Heart left ventricle (tissue), 16 donors: ENCODE measurements around the gene PPP4R1. TPM values are rescaled to one million over a fixed set of nuclear protein-coding genes. Genes with fewer than 3 reads are reported as not detected.
A peak's percentile ranks its signal among the peaks of the same experiment; 100 is the strongest.

Experiments used
- ATAC-seq, 4 donors: fragments of 200-7000 bp; cut with Tn5 transposase; one replicate each; pipeline ENCODE4 v1.9.1; 2020 to 2022; ENCODE audit warnings: moderate library complexity in 4 of 4, mild to moderate bottlenecking in 3 of 4, moderate number of reproducible peaks in 1 of 4
- DNase-seq, 5 donors: peaks; one replicate each; pipeline ENCODE4 v3.0.0-alpha.2; 2020
- H3K27ac ChIP-seq, 12 donors: fragments of 200-600 bp; sonication (generic) in 4 of 12; one replicate each; pipeline versions ENCODE4 v1.5.0 to v1.8.0; 2016 to 2022; ENCODE audit warnings: mild to moderate bottlenecking in 2 of 12
- H3K27me3 ChIP-seq, 9 donors: fragments of 200-600 bp; sonication (generic) in 2 of 9; one replicate each; pipeline versions ENCODE4 v1.5.1 to v1.8.0; 2016 to 2022; ENCODE audit warnings: mild to moderate bottlenecking in 3 of 9
- H3K36me3 ChIP-seq, 9 donors: fragments of 200-600 bp; sonication (generic) in 2 of 9; one replicate each; pipeline versions ENCODE4 v1.5.0 to v1.8.0; 2018 to 2022; ENCODE audit warnings: mild to moderate bottlenecking in 2 of 9
- H3K4me1 ChIP-seq, 12 donors: fragments of 200-600 bp; sonication (generic) in 4 of 12; one replicate each; pipeline versions ENCODE4 v1.5.0 to v1.8.0; 2016 to 2022; ENCODE audit warnings: mild to moderate bottlenecking in 3 of 12
- H3K4me3 ChIP-seq, 12 donors: fragments of 200-600 bp; sonication (generic) in 4 of 12; one replicate each; pipeline versions ENCODE4 v1.5.0 to v1.8.0; 2017 to 2022; ENCODE audit warnings: mild to moderate bottlenecking in 9 of 12, moderate library complexity in 4 of 12
- H3K9me3 ChIP-seq, 12 donors: fragments of 200-600 bp; sonication (generic) in 4 of 12; one replicate each; pipeline versions ENCODE4 v1.5.0 to v1.8.0; 2016 to 2022; ENCODE audit warnings: mild to moderate bottlenecking in 1 of 12
- POLR2A ChIP-seq, 2 donors: fragments of 450-650 bp; IDR thresholded peaks; one replicate each; pipeline ENCODE4 v1.6.1; 2017; ENCODE audit warnings: antibody characterized with exemption in 2 of 2, mild to moderate bottlenecking in 2 of 2, moderate library complexity in 2 of 2
- WGBS, 4 donors: extraction: QIAGEN DNeasy Blood & Tissue Kit in 2 of 4; methylation state at CpG; one replicate each; pipeline versions ENCODE4 v1.1.5 to v1.1.7; 2013 to 2018; 5-methylcytosine and 5-hydroxymethylcytosine counted together
- intact Hi-C, 10 donors: fragments of 100-400 bp; cut with DNase I; formaldehyde crosslinking; loops; one replicate each; pipeline versions ENCODE4 v1.11.1 to v1.14.2; 2022
- polyA plus RNA-seq, 2 donors: library from polyadenylated mRNA; stranded (reverse); fragments of 200-250 nt; gene quantifications; one replicate each; pipeline ENCODE4 v1.2.3, GENCODE V29; 2013
- total RNA-seq, 9 donors: library from RNA; depleted of rRNA in 2 of 9; stranded (reverse); fragments of >200 nt in 2 of 9; fragmentation: NEBNext Ultra II Directional in 3 of 9; extraction: Animal tissue kit (Norgen Biotek cat#: 25700) in 3 of 9; gene quantifications; one replicate each; pipeline versions ENCODE4 v1.1.0 to v1.2.4, GENCODE V29; 2016 to 2023
- TF ChIP-seq, protein P1 (sequence below), 12 donors: fragments of 200-600 bp; sonication (generic) in 4 of 12; IDR thresholded peaks; one replicate each; pipeline versions ENCODE4 v1.5.0 to v1.8.0; 2018 to 2022; ENCODE audit warnings: antibody characterized with exemption in 12 of 12, mild to moderate bottlenecking in 5 of 12
- donor health status: ischemic (EF 13 %, LVEDD 7.1; RV severe dilation, severe dysfunction).
- donor health status: healthy with polysubstance abuse.
- donor health status: DM: no; HTN: yes; CAD: no.
- donor health status: DM: no; HTN: no; CAD: no.
- donor health status: ischemic (EF 25% LVEDD 6.9; RV normal size, moderate dysfunction).
- donor health status: ischemic (EF 25% LVEDD 5.7; RV mildly dilated, moderate dysfunction).
- donor health status: healthy.
- donor health status: DM: yes; HTN: yes; CAD: no.
- donor health status: ischemic (EF 35%, LVEDD 5.7; RV mildly dilated, moderate dysfunction).
- donor health status: nonischemic (EF 11% LVEDD 7.7; RV severe dilation, severe dysfunction).
- donor health status: DM: yes; HTN: yes; CAD: no.
- donor health status: PGD.
- donor health status: ischemic (EF 29% LVEDD 5.4; RV normal size, mild dysfunction).
- donor health status: nonischemic (EF 23%, LVEDD 6.1; RV moderate dilation, normal function).

PPP4R1 gene
- total and polyA plus RNA-seq, 11 donors: 13.9 to 81.3 (median 59.8) TPM

DNA sequence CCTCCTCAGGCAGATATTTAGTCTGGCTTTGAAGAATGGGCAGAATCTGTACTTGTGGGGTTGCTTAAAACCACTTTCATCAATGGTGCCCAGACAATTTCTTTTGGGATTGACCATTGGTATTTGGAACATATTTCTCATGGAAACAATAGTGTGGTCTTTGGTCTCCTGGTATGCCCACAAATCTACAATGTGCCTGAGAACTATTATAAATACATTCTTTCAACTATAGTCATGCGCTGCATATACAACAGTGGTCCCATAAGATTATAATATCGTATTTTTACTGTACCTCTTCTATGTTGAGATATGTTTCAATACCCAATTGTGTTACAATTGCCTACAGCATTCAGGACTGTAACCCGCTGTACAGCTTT lies 34.8 kb upstream of the PPP4R1 start:
- TF ChIP-seq, protein P1, sequence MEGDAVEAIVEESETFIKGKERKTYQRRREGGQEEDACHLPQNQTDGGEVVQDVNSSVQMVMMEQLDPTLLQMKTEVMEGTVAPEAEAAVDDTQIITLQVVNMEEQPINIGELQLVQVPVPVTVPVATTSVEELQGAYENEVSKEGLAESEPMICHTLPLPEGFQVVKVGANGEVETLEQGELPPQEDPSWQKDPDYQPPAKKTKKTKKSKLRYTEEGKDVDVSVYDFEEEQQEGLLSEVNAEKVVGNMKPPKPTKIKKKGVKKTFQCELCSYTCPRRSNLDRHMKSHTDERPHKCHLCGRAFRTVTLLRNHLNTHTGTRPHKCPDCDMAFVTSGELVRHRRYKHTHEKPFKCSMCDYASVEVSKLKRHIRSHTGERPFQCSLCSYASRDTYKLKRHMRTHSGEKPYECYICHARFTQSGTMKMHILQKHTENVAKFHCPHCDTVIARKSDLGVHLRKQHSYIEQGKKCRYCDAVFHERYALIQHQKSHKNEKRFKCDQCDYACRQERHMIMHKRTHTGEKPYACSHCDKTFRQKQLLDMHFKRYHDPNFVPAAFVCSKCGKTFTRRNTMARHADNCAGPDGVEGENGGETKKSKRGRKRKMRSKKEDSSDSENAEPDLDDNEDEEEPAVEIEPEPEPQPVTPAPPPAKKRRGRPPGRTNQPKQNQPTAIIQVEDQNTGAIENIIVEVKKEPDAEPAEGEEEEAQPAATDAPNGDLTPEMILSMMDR (IDR thresholded peaks at IDR 0.05): no peak
- no peak for TF ChIP-seq POLR2A (IDR thresholded peaks at IDR 0.05)
- H3K27ac ChIP-seq: no peak overlapping the region
- H3K4me3 ChIP-seq: no peak overlapping the region
- DNase-seq: no peak
- peaks cover 0 to 5% (median 0%) of the 10 kb centered on the region in 12 donors for H3K4me1 ChIP-seq
- peaks cover 0 to 3% (median 0%) of the 10 kb centered on the region in 12 donors for H3K9me3 ChIP-seq
- intact Hi-C loops: no loop called here
- WGBS, 4 donors: 73 to 93% (median 92%) methylated on average over 3 of the region's 3 CpGs
- ATAC-seq: no peak
- H3K36me3 ChIP-seq: no peaks in the 10 kb centered on the region
- H3K27me3 ChIP-seq: no peaks in the 10 kb centered on the region

- WGBS, 4 donors: 92 to 94% (median 92%) methylated on average over 7 of the region's 7 CpGs
- no peak overlapping the region for H3K27ac ChIP-seq
- peaks cover 0 to 7% (median 0%) of the 10 kb centered on the region in 12 donors for H3K4me1 ChIP-seq
- no peaks in the 10 kb centered on the region for H3K27me3 ChIP-seq
- H3K9me3 ChIP-seq: peaks cover 0 to 3% (median 0%) of the 10 kb centered on the region in 12 donors
- H3K4me3 ChIP-seq: no peak overlapping the region
- DNase-seq: no peak
- H3K36me3 ChIP-seq: no peaks in the 10 kb centered on the region
- intact Hi-C loops: no loop called here
- no peak for TF ChIP-seq POLR2A (IDR thresholded peaks at IDR 0.05)
- TF ChIP-seq, protein P1 (IDR thresholded peaks at IDR 0.05): no peak
- no peak for ATAC-seq
These were observed 34.2 kb upstream of the PPP4R1 start for GRCh38 chr18:9648431-9649163.

DNA sequence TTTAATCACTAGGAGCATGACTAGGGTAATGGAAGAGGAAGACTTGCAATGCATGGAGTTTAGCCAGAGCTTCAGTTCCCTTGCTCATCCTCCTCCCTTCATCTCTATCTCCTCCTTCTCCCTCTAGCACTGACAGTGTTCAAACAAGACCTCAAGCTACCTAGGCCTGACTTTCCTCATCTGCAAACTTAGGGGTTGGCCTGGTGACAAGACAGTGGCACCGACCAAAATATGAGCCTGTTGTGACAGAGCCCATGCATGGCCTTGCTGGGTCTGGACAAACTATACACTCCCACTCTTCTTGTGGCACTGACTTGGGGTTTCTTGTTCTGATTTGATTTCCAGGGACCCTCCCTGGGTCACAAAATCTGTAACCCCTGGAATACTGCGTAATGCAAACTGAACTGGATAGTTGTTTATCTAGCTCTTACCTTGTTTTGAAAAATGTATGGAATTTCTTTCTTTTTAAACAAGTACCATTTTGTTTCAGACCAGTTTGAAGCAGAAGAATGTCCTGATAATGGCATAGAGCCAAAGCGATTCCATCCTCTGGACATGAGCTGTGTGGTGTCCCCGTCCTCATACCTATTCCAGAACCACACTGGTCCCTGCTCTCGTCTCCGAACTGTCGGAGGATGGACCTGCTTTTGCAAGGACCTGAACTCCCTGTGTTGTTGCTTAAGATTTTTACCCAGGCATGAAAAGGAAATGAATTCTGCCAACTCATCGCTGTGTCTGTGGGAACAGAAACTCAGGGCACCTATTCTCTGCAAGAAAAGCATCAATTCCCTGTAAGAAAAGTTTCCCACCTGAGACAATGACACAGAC lies 33.4 kb upstream of the PPP4R1 start:
- intact Hi-C loops: no loop called here
- DNase-seq (no peak), ATAC-seq (no peak)
- Histone ChIP-seq H3K36me3 (no peaks in the 10 kb centered on the region), H3K27ac (no peak overlapping the region), H3K4me3 (no peak overlapping the region), H3K27me3 (no peaks in the 10 kb centered on the region), H3K4me1 (peaks cover 0 to 14% (median 2%) of the 10 kb centered on the region in 12 donors), H3K9me3 (peaks cover 0 to 2% (median 0%) of the 10 kb centered on the region in 12 donors)
- TF ChIP-seq POLR2A (IDR thresholded peaks at IDR 0.05): no peak
- TF ChIP-seq, protein P1 (IDR thresholded peaks at IDR 0.05): no peak
- WGBS, 4 donors: 83 to 91% (median 85%) methylated on average over 8 of the region's 8 CpGs

DNA sequence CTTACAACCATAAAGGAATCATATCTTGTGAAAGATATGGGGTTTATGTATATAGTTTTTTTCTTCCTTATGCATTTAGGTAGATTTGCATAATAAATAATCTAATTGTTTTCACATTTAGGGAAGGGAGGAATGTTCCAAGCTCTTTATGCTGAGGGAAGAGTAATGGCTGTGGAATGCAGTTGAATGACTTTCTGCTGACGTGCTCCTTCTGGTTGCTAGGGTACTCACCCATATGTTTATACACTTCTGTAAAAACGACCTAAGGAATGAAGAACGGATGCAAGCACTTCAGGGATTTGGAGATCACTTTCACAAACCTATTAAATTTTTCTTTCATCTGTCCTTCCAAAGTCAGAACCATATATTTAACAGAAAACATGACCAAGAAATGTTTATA lies 29.2 kb upstream of the PPP4R1 start:
- H3K27me3 ChIP-seq: no peaks in the 10 kb centered on the region
- H3K27ac ChIP-seq: peak overlapping the region in 8 of 12 donors; percentile 26 to 66 (median 47)
- H3K36me3 ChIP-seq: no peaks in the 10 kb centered on the region
- H3K4me3 ChIP-seq: no peak overlapping the region
- H3K4me1 ChIP-seq: peaks cover 0 to 14% (median 2%) of the 10 kb centered on the region in 12 donors
- intact Hi-C loops: loop anchor here in 1 of 10 donors (1.0 kb wide), 1 partner anchor 29 kb away; the partner anchor contains the start of gene PPP4R1
- DNase-seq: peak in 3 of 5 donors; percentile 15 to 35 (median 28)
- H3K9me3 ChIP-seq: no peaks in the 10 kb centered on the region
- WGBS, 4 donors: 3 to 17% (median 7%) methylated on average over 3 of the region's 3 CpGs
- TF ChIP-seq, protein P1 (IDR thresholded peaks at IDR 0.05): no peak
- no peak for TF ChIP-seq POLR2A (IDR thresholded peaks at IDR 0.05)
- ATAC-seq: peak; percentile 85 to 98 (median 94)
